PC-9 (cell line): ENCODE results near the gene SHISA5.

Experiments
- EZH2 ChIP-seq: fragments of 200-600 bp; sonication (generic); IDR thresholded peaks from 2 replicates; pipeline ENCODE4 v1.8.0; 2017; ENCODE audit warnings: antibody characterized with exemption, low read depth
- TF ChIP-seq, protein P1 (sequence below): fragments of 200-600 bp; sonication (generic); conservative IDR thresholded peaks from 2 replicates; pipeline ENCODE4 v1.6.1; 2017; ENCODE audit warnings: mixed run types, antibody characterized with exemption, mild to moderate bottlenecking, moderate library complexity

DNA sequence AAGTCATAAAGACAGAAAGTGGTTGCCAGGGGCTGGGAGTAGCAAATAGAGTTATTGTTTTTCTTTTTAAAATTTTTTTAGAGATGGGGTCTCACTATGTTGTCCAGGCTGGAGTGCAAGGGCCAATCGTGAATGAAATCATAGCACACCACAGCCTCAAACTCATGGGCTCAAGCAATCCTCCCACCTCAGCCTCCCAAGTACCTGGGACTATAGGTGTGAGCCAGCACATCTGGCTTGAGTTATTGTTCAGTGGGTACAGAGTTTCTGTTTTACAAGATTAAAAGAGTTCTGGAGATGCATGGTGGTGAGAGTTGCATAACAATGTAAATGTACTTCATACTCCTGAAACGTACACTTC, 29.0 kb upstream of the SHISA5 start:
- TF ChIP-seq, protein P1, sequence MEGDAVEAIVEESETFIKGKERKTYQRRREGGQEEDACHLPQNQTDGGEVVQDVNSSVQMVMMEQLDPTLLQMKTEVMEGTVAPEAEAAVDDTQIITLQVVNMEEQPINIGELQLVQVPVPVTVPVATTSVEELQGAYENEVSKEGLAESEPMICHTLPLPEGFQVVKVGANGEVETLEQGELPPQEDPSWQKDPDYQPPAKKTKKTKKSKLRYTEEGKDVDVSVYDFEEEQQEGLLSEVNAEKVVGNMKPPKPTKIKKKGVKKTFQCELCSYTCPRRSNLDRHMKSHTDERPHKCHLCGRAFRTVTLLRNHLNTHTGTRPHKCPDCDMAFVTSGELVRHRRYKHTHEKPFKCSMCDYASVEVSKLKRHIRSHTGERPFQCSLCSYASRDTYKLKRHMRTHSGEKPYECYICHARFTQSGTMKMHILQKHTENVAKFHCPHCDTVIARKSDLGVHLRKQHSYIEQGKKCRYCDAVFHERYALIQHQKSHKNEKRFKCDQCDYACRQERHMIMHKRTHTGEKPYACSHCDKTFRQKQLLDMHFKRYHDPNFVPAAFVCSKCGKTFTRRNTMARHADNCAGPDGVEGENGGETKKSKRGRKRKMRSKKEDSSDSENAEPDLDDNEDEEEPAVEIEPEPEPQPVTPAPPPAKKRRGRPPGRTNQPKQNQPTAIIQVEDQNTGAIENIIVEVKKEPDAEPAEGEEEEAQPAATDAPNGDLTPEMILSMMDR, result no peak
- TF ChIP-seq EZH2, result no peak
